Nephron progenitor cell (in vitro differentiated cells): Measurements from ENCODE around the gene SNX8.

Experiments
- DNase-seq: peaks from one replicate; pipeline ENCODE4 v3.0.0; 2021
- H3K27ac Mint-ChIP-seq: 2 replicates; pipeline ENCODE4 v1.8.0; 2021; ENCODE audit warnings: mild to moderate bottlenecking, moderate library complexity, mixed read lengths
- H3K27me3 Mint-ChIP-seq: 2 replicates; pipeline ENCODE4 v1.8.0; 2021; ENCODE audit warnings: mild to moderate bottlenecking, low read depth, mixed read lengths; ENCODE audit not compliant: poor library complexity
- H3K36me3 Mint-ChIP-seq: 2 replicates; pipeline ENCODE4 v1.8.0; 2021; ENCODE audit warnings: low read depth, mixed read lengths
- H3K4me1 Mint-ChIP-seq: 2 replicates; pipeline ENCODE4 v1.8.0; 2021; ENCODE audit warnings: mixed read lengths
- H3K4me3 Mint-ChIP-seq: 2 replicates; pipeline ENCODE4 v1.8.0; 2021; ENCODE audit warnings: mild to moderate bottlenecking, moderate library complexity, mixed read lengths
- H3K9me3 Mint-ChIP-seq: 2 replicates; pipeline ENCODE4 v1.8.0; 2021; ENCODE audit warnings: mild to moderate bottlenecking, moderate library complexity, mixed read lengths
- CTCF ChIP-seq: fragments of 200-600 bp; sonication (generic); IDR thresholded peaks from 2 replicates; pipeline ENCODE4 v1.5.0; 2021; ENCODE audit warnings: antibody characterized with exemption

The SNX8 gene

GRCh38 chr7:2224491-2224928, 89.7 kb downstream of the SNX8 start:
- Mint-ChIP-seq H3K27me3 (no peaks in the 10 kb centered on the region), H3K36me3 (peaks cover 39% of the 10 kb centered on the region), H3K9me3 (no peaks in the 10 kb centered on the region), H3K4me1 (peaks cover 1% of the 10 kb centered on the region), H3K27ac (no peak overlapping the region), H3K4me3 (no peak overlapping the region)
- no peak for DNase-seq
- no peak for TF ChIP-seq CTCF

- no peak for DNase-seq
- Mint-ChIP-seq H3K9me3 (no peaks in the 10 kb centered on the region), H3K27me3 (no peaks in the 10 kb centered on the region), H3K36me3 (peaks cover 37% of the 10 kb centered on the region), H3K4me3 (no peak overlapping the region), H3K4me1 (no peaks in the 10 kb centered on the region), H3K27ac (no peak overlapping the region)
- no peak for TF ChIP-seq CTCF
These were observed 90.9 kb downstream of the SNX8 start for GRCh38 chr7:2223321-2223720.

- H3K9me3 Mint-ChIP-seq = no peaks in the 10 kb centered on the region
- peaks cover 34% of the 10 kb centered on the region for H3K36me3 Mint-ChIP-seq
- H3K4me1 Mint-ChIP-seq = no peaks in the 10 kb centered on the region
- no peaks in the 10 kb centered on the region for H3K27me3 Mint-ChIP-seq
- no peak overlapping the region for H3K4me3 Mint-ChIP-seq
- no peak overlapping the region for H3K27ac Mint-ChIP-seq
- TF ChIP-seq CTCF = no peak
- no peak for DNase-seq
These were observed 91.7 kb downstream of the SNX8 start for GRCh38 chr7:2222516-2222915.

GRCh38 chr7:2220954-2221353, 93.3 kb downstream of the SNX8 start:
- Mint-ChIP-seq H3K4me1 (no peaks in the 10 kb centered on the region), H3K36me3 (peaks cover 36% of the 10 kb centered on the region), H3K4me3 (no peak overlapping the region)

GRCh38 chr7:2220506-2220905, 93.7 kb downstream of the SNX8 start:
- no peak for TF ChIP-seq CTCF
- Mint-ChIP-seq H3K4me3 (no peak overlapping the region), H3K27me3 (no peaks in the 10 kb centered on the region), H3K9me3 (no peaks in the 10 kb centered on the region), H3K4me1 (no peaks in the 10 kb centered on the region), H3K36me3 (peaks cover 36% of the 10 kb centered on the region), H3K27ac (no peak overlapping the region)
- DNase-seq = no peak

More at GRCh38 chr7:2220954-2221353, 93.3 kb downstream of the SNX8 start:
- DNase-seq = no peak
- Mint-ChIP-seq H3K27ac (no peak overlapping the region), H3K27me3 (no peaks in the 10 kb centered on the region), H3K9me3 (no peaks in the 10 kb centered on the region)
- TF ChIP-seq CTCF = no peak

- Mint-ChIP-seq H3K4me3 (no peak overlapping the region), H3K27ac (no peak overlapping the region), H3K27me3 (no peaks in the 10 kb centered on the region), H3K36me3 (peaks cover 38% of the 10 kb centered on the region), H3K4me1 (no peaks in the 10 kb centered on the region), H3K9me3 (no peaks in the 10 kb centered on the region)
- no peak for TF ChIP-seq CTCF
- DNase-seq = no peak
These were observed 94.2 kb downstream of the SNX8 start for GRCh38 chr7:2220030-2220429.
